Osteocyte (in vitro differentiated cells): ENCODE data around the gene TEX13B. TPM values are rescaled to one million over a fixed set of nuclear protein-coding genes. Genes with fewer than 3 reads are reported as not detected.
A peak's percentile ranks its signal among the peaks of the same experiment; 100 is the strongest.

Source experiments
- DNase-seq: peaks from one replicate; pipeline ENCODE4 v3.0.0; 2021; ENCODE audit warnings: mixed read lengths; ENCODE audit not compliant: unreplicated experiment; ENCODE audit errors: extremely low spot score
- H3K27ac Mint-ChIP-seq: one replicate; pipeline ENCODE4 v1.8.0; 2021; ENCODE audit warnings: mild to moderate bottlenecking, mixed read lengths; ENCODE audit not compliant: unreplicated experiment
- H3K27me3 Mint-ChIP-seq: one replicate; pipeline ENCODE4 v1.8.0; 2021; ENCODE audit warnings: mixed read lengths; ENCODE audit not compliant: unreplicated experiment
- H3K36me3 Mint-ChIP-seq: one replicate; pipeline ENCODE4 v1.8.0; 2021; ENCODE audit warnings: mixed read lengths; ENCODE audit not compliant: unreplicated experiment
- H3K4me1 Mint-ChIP-seq: one replicate; pipeline ENCODE4 v1.8.0; 2021; ENCODE audit warnings: mixed read lengths; ENCODE audit not compliant: unreplicated experiment
- H3K4me3 Mint-ChIP-seq: one replicate; pipeline ENCODE4 v1.8.0; 2021; ENCODE audit warnings: mild to moderate bottlenecking, moderate library complexity, mixed read lengths; ENCODE audit not compliant: unreplicated experiment
- H3K9me3 Mint-ChIP-seq: one replicate; pipeline ENCODE4 v1.8.0; 2021; ENCODE audit warnings: mixed read lengths; ENCODE audit not compliant: unreplicated experiment
- CTCF ChIP-seq: fragments of 200-600 bp; sonication (generic); IDR thresholded peaks from 2 replicates; pipeline ENCODE4 v1.5.0; 2021; ENCODE audit warnings: antibody characterized with exemption, mild to moderate bottlenecking, moderate library complexity
- total RNA-seq: library from RNA; stranded (reverse); gene quantifications from 2 replicates; pipeline ENCODE4 v1.2.1, GENCODE V29; 2021

Gene TEX13B
- total RNA-seq, 1 donor from 2014 or later = not detected

DNA sequence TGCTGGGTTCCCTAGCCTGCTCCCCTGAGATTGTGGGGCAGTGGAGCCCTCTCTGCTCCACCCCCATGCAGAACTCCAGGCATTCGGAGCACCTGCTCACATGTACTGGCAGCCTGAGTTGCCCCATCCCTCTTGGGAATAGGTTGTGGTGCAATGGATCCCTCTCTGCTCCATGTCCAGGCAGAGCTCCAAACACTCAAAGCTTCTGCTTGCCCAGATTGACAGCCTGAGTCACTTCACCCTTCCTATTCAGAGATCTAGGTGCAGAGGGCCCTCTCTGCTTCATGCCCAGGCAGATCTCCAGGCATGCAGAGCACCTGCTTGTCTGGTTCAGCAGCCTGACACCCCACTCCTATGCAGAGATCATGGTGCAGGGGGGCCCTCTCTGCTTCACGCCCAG, 18.6 kb upstream of the TEX13B start:
- TF ChIP-seq CTCF = no peak
- no peak for DNase-seq
- Mint-ChIP-seq H3K27ac (no peak overlapping the region), H3K9me3 (peaks cover 8% of the 10 kb centered on the region), H3K27me3 (peaks cover 23% of the 10 kb centered on the region), H3K4me1 (no peaks in the 10 kb centered on the region), H3K36me3 (no peaks in the 10 kb centered on the region), H3K4me3 (no peak overlapping the region)

- Mint-ChIP-seq H3K4me1 (no peaks in the 10 kb centered on the region), H3K27ac (no peak overlapping the region), H3K4me3 (no peak overlapping the region), H3K36me3 (no peaks in the 10 kb centered on the region), H3K27me3 (peaks cover 6% of the 10 kb centered on the region), H3K9me3 (peaks cover 8% of the 10 kb centered on the region)
- no peak for TF ChIP-seq CTCF
- no peak for DNase-seq
Observed at GRCh38 chrX:107996124-107996523, 14.0 kb upstream of the TEX13B start.

GRCh38 chrX:107985033-107985432, 2.9 kb upstream of the TEX13B start:
- H3K27ac Mint-ChIP-seq = no peak overlapping the region
- H3K9me3 Mint-ChIP-seq = peaks cover 6% of the 10 kb centered on the region
- H3K4me3 Mint-ChIP-seq = no peak overlapping the region
- DNase-seq = no peak
- TF ChIP-seq CTCF = no peak
- H3K36me3 Mint-ChIP-seq = no peaks in the 10 kb centered on the region
- no peaks in the 10 kb centered on the region for H3K4me1 Mint-ChIP-seq
- no peaks in the 10 kb centered on the region for H3K27me3 Mint-ChIP-seq

- Mint-ChIP-seq H3K27ac (no peak overlapping the region), H3K9me3 (no peaks in the 10 kb centered on the region), H3K4me3 (no peak overlapping the region), H3K27me3 (peaks cover 6% of the 10 kb centered on the region), H3K36me3 (no peaks in the 10 kb centered on the region), H3K4me1 (no peaks in the 10 kb centered on the region)
- DNase-seq = no peak
- TF ChIP-seq CTCF = no peak
Observed at GRCh38 chrX:107979534-107979933, 2.6 kb downstream of the TEX13B start.

DNA sequence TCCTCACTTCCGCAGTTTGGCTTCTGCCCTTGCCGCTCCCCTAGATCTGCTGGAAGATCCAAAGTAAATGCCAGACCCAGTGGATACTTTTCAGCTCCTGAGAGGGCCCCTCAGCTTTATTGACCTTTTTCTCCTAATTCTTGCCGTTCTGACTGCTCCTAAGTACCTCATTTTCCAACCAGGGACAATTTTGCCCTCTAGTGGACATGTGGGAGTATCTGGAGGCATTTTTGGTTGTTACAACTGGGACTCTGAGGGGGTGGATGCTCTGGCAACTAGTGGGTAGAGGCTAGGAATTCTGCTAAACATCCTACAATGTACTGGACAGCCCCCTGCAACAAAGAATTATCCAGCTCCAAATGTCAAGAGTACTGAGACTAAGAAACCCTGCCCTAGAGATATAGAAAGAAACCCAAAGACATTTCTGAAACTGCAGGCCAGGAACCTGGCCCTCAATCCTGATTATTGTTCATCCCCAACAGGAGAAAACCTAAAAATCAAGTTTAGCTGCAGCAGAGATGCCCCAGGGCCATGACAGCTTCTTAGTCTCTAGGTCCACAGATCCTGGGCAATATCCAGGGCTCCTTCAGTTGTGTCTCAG, 3.4 kb downstream of the TEX13B start:
- Mint-ChIP-seq H3K4me1 (no peaks in the 10 kb centered on the region), H3K9me3 (no peaks in the 10 kb centered on the region), H3K4me3 (no peak overlapping the region), H3K36me3 (no peaks in the 10 kb centered on the region), H3K27me3 (peaks cover 6% of the 10 kb centered on the region), H3K27ac (no peak overlapping the region)
- no peak for DNase-seq
- peak; percentile 56 for TF ChIP-seq CTCF
